B cell (primary cell): ENCODE results near the gene CLEC2B.

ENCODE experiments used
- CTCF ChIP-seq: fragments of 200-600 bp; IDR thresholded peaks from one replicate; pipeline ENCODE4 v1.8.0; 2022; ENCODE audit warnings: antibody characterized with exemption, mild to moderate bottlenecking
- EZH2 ChIP-seq: IDR thresholded peaks from 2 replicates; pipeline ENCODE4 v1.6.1; 2012; ENCODE audit warnings: borderline replicate concordance, low read depth, mild to moderate bottlenecking, moderate library complexity, low read length; ENCODE audit not compliant: insufficient read depth, poor library complexity, severe bottlenecking

GRCh38 chr12:9906873-9907272, 37.7 kb upstream of the CLEC2B start:
- no peak for TF ChIP-seq CTCF
- TF ChIP-seq EZH2: no peak
